Stimulated activated CD4-positive, alpha-beta T cell treated with anti-CD3 and anti-CD28 coated beads, Interleukin-1b, Interleukin-23, amount 100 ng/mL, for 1 hour (primary cell): ENCODE measurements around the gene OR4K5.
"Not testable (repeated sequence)": the region's sequence is repeated elsewhere in the genome, so short reads cannot be mapped to it uniquely, and the experiment has no call there.

ENCODE experiments used
- DNase-seq, 2 donors: peaks; one replicate each; pipeline ENCODE4 v3.0.0-alpha.2; 2020; ENCODE audit warnings: low read depth in 2 of 2

The OR4K5 gene, protein sequence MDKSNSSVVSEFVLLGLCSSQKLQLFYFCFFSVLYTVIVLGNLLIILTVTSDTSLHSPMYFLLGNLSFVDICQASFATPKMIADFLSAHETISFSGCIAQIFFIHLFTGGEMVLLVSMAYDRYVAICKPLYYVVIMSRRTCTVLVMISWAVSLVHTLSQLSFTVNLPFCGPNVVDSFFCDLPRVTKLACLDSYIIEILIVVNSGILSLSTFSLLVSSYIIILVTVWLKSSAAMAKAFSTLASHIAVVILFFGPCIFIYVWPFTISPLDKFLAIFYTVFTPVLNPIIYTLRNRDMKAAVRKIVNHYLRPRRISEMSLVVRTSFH

DNA sequence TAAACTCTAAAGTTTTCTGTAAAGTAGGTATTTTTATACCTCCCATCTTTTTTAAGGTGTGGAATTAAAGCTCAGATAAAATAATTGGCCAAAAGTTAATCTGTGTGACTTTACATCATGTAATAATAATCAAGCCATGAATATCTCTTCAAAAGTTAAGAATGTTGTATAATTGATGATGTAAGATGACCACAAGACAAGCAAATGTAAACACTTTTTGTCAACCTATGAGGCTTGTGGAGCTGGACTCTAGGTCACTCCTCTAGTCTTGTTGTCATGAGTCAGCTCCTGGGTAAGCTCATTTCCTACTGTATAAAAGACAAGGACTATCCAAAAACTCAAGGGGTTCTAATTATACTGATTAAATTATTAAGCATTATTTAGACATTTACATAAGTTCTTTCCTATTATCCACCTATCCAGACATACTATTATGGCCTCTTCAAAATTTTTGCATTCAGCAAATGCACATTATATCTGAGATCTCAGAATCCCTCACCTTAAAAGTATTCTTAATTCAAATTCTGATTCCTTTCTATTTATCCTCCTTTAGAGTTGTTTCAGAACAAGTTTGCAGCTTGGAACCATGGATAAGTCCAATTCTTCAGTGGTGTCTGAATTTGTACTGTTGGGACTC is at the start of gene OR4K5:
OR4K5 (plus strand) TSS at position 587 of the 637 bp plus-strand sequence; CDS start at position 587, 0 bp downstream.
- no peak for DNase-seq

GRCh38 chr14:19873178-19873577 is 47.2 kb upstream of the OR4K5 start:
- DNase-seq = no peak

GRCh38 chr14:19874842-19875241 is 45.6 kb upstream of the OR4K5 start, which contains the start of gene OR4K2:
OR4K2 (plus strand) TSS chr14:19875142; CDS start chr14:19876268, 1,126 bp downstream.
- DNase-seq = no peak

GRCh38 chr14:19878029-19878642 is 42.3 kb upstream of the OR4K5 start:
- DNase-seq = no peak

DNA sequence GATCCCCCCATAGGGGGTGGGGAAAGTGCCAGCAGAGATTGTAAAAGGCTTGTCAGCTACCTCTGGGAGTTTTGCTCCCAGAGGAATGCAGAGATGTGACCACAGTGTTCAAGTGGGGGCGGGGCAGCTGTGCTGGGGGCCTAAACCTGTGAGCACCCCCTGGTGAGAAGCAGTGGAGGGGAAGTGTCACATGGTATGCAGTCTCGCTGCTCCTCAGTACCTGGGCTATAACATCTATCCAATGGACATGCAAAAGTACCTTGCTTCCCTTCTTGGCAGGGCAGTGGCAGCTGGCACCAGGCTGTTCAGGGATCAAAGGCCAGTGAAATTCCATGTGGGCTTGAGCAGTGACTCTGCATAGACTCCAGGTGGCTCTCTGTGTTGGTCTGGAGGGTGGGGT is 25.1 kb upstream of the OR4K5 start:
- no peak for DNase-seq

DNA sequence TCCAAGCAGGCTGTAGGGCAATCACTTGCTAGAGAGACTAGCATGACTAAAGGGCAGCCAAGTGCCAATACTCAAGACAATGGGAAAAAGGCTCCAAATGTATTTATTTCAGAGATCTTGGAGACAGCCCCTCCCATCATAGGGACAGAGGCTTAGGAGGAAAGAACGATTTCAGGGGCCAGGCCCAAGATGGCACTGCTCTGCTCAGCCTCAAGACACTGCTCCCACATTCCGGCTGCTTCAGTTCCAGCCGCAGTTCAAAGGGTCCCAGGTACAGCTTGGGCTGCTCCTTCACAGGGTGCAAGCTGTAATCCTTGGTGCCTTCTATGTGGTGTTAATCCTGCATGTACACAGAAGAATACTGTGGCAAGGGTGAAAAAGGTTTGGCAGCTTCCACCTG is 19.4 kb upstream of the OR4K5 start:
- DNase-seq = no peak

- no peak for DNase-seq
These were observed 18.0 kb upstream of the OR4K5 start for GRCh38 chr14:19902409-19902808.

DNA sequence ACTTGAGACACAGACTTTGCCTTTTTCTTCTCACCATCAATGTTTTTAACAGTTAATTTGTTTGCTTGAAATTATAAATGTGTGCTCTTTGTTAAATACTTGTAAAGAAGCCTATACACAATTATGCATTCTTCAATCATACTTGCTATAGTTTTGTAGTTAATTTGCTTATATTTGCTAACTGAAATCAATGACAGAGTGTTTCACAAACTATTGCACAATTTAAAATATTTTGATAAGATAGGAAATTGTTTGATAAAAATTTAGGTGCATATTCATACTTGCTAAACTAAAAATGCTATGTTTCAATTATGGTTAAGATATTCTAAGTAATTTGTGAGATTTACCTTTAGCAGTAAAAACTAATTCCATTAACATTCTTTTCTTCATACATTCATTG is 13.7 kb upstream of the OR4K5 start:
- no peak for DNase-seq

DNA sequence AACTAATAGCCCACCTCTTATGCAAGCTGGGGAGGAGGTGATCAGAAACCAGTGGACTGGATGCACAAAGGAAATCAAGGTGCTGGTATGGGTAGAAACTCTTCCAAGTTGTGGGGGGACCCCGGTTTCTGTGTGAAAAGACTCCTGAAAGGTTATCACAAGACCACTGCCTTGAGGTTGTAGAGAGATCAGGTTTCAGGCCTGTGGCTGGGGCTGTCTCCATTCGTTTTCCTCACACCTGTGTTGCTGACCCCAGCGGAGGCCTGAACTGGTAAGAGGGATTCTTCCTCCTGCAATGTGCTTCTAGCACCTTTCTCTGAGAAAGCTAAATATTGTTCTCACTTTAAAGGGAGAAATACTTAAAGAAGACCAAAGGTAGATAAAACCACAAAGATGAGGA is 9.3 kb upstream of the OR4K5 start:
- DNase-seq = no peak

DNA sequence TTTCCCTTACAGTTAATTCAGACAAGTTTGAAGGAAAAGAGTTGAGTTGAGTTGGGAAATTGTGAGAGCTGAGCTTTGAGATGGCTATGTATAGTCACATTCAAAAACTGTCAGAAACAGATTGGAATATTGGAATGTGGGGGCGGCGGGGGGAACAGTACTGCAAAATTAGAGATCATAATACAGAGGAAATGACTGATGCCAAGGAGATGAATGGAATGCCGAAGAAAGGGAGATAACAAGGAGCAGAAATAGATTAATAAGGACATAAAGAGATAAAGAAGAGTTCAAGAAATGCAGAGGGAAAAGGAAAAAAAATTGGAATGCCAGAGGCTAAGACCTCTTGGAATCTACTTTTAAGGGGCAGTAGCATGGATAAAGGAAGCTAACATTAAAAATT is 3.2 kb upstream of the OR4K5 start:
- no peak for DNase-seq

DNA sequence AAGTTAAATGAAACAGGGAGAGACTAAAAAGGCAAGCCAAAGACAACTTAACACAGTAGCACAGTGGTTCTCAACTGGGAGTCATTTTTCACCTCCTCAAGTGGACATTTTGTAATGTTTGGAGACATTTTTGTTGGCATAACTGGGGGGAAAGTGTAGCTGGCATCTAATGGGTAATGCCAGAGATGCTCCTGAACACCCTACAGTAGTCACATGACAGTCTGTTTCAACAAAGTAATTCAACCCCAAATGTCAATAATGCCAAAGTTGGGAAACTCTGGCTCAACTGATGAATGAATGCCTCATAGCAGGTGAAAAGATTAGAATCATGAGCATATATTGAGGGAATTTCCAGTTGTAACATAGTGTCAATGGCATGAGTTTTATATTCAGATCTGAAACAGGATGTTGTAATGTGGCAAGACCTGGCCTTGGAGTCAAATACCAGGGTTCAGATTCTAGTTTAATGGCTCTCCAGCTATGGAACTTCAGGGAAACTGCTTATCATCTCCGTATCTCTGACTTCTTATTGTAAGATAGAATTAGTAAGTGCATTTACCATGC is 2.4 kb upstream of the OR4K5 start:
- no peak for DNase-seq

DNA sequence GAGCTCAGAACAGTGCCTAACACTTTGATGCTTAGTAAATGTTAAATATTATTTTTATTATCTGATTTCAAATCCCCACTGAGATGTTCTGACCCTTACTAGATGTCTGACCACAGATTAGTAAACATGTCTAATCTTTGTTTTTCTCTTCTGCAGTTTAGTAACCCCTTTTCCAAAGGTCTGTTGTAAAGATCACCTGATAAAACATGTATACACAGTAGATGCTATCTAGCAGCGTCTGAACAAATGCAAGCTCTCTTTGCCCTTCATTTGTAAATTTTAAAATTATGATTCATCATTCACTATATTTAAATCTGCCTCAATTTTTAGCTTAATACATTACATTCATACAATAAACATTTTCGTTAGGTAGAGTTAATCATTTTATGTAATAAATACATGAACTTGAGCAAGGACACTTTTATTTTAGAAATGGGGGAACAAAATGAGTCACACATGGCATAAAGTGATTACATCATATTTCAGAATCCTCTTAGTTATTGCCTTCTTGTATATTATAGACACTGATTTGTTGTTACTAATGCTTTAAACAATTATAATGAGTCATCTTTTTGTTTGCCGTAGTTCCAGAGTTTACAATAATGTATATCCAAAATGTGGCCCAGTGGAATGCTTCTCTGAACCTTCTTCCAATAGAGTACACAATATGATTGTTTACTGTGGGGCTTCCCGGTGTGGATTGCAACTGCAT is 1.7 kb upstream of the OR4K5 start:
- no peak for DNase-seq

DNA sequence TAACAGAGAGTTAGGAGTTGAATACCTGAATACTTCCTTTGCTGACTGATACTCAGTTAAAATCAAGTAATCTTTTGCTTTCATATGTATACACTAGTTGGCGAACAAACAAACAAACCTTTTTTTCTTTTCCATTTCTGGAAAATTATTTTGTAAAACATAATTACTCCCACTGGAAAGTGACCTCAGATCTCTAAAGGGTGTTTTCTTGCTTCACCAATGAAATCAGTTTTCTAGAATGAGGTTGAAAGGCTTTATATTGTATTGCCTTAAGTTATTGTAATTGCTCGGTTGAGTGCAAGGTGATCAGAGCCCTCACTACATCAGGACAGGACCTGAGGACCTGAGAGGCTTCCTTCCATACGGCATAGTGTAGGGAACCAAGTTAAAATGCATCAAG is 10.2 kb downstream of the OR4K5 start, which contains the start of gene OR4K1:
OR4K1 (plus strand) TSS at position 301 of the 400 bp plus-strand sequence. CDS start 4,750 bp downstream, outside the sequence.
- DNase-seq = no peak

DNA sequence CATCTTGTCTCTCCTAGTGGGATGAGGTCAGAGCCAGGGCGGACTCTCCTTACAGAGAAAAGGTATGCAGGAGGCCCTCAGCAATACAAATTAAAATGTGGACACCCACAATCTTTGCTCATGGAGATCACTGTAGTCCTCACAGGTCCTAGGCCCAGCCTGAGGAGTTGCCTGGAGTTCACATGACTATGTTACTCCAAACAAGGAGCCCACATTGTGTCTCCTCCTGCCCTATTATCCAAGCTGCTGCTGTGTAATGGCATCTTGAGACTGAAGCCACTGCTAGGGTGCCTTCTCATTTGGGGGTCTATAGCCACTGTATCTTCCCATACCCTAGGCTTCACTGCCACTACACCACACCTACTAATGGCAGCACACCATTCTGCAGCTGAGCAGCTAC is 21.3 kb downstream of the OR4K5 start:
- DNase-seq = no peak

GRCh38 chr14:19947413-19948090 is 27.1 kb downstream of the OR4K5 start:
- DNase-seq = no peak

GRCh38 chr14:19949218-19949617 is 28.8 kb downstream of the OR4K5 start:
- DNase-seq = no peak

DNA sequence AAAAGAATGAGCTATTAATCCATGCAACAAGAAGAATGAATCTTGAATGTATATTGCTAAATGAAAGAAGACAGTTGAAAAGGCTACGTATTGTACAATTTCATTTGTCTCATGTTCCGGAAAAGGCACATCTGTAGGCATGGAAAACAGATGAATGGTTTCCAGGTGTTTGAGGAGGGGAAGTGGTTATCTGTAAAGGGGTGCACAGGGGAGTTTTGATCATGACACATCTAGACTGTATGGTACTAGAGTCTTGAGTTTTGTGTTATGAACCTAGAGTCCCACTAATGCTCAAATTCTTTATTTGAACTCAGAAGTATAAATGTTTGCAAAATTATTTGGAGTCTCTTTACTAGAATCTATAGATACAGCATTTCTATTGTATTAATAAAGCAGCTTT is 49.3 kb downstream of the OR4K5 start:
- DNase-seq = not testable (repeated sequence)
